ENCODE measurements around the gene CCDC81.
"Not testable (repeated sequence)": the region's sequence is repeated elsewhere in the genome, so short reads cannot be mapped to it uniquely, and the experiment has no call there.

Gene CCDC81

GRCh38 chr11:86422371-86422770, 47.7 kb downstream of the CCDC81 start:
- Histone ChIP-seq H3K36me3 (replicated peaks; ENCODE audit: low read depth, low read length) (no peaks in the 10 kb centered on the region), H4K20me1 (ENCODE audit: insufficient read depth, low read length) (no peaks in the 10 kb centered on the region), H3K27me3 (ENCODE audit: low read depth, low read length) (no peaks in the 10 kb centered on the region), H3K4me1 (ENCODE audit: low read length) (peaks cover 7% of the 10 kb centered on the region; the same call in 1 of the 2 replicates), H2AFZ (ENCODE audit: low read depth, low read length) (no peak overlapping the region), H3K4me3 (ENCODE audit: low read length) (no peak overlapping the region), H3K27ac (ENCODE audit: low read length) (no peak overlapping the region), H3K9ac (ENCODE audit: low read length) (no peak overlapping the region), H3K79me2 (ENCODE audit: low read length) (no peaks in the 10 kb centered on the region), H3K4me2 (ENCODE audit: low read length) (no peak overlapping the region), H3K9me3 (ENCODE audit: insufficient read depth, low read length) (no peaks in the 10 kb centered on the region)
- TF ChIP-seq CTCF (IDR thresholded peaks at IDR 0.05; ENCODE audit: low read depth, low read length) (no peak), EZH2phosphoT487 (IDR thresholded peaks at IDR 0.05; ENCODE audit: low read depth) (no peak)

- not testable (repeated sequence) for H3K36me3 ChIP-seq (replicated peaks; ENCODE audit: low read depth, low read length); H3K4me3 ChIP-seq (ENCODE audit: low read length); H3K9ac ChIP-seq (ENCODE audit: low read length); H3K27ac ChIP-seq (ENCODE audit: low read length); H3K4me2 ChIP-seq (ENCODE audit: low read length); H2AFZ ChIP-seq (ENCODE audit: low read depth, low read length); H3K79me2 ChIP-seq (ENCODE audit: low read length); H3K9me3 ChIP-seq (ENCODE audit: insufficient read depth, low read length); H3K27me3 ChIP-seq (ENCODE audit: low read depth, low read length); H4K20me1 ChIP-seq (ENCODE audit: insufficient read depth, low read length); H3K4me1 ChIP-seq (ENCODE audit: low read length)
These were observed 48.8 kb downstream of the CCDC81 start for GRCh38 chr11:86423488-86423887.

- no peak overlapping the region for H3K9ac ChIP-seq (ENCODE audit: low read length)
- H3K27me3 ChIP-seq (ENCODE audit: low read depth, low read length) = no peaks in the 10 kb centered on the region
- no peak overlapping the region for H3K4me2 ChIP-seq (ENCODE audit: low read length)
- H4K20me1 ChIP-seq (ENCODE audit: insufficient read depth, low read length) = no peaks in the 10 kb centered on the region
- no peak for TF ChIP-seq EZH2phosphoT487 (IDR thresholded peaks at IDR 0.05; ENCODE audit: low read depth)
- TF ChIP-seq CTCF (IDR thresholded peaks at IDR 0.05; ENCODE audit: low read depth, low read length) = no peak
- H3K9me3 ChIP-seq (ENCODE audit: insufficient read depth, low read length) = no peaks in the 10 kb centered on the region
- no peak overlapping the region for H2AFZ ChIP-seq (ENCODE audit: low read depth, low read length)
- no peak overlapping the region for H3K4me3 ChIP-seq (ENCODE audit: low read length)
- no peaks in the 10 kb centered on the region for H3K79me2 ChIP-seq (ENCODE audit: low read length)
- H3K4me1 ChIP-seq (ENCODE audit: low read length) = no peaks in the 10 kb centered on the region
- H3K36me3 ChIP-seq (replicated peaks; ENCODE audit: low read depth, low read length) = no peaks in the 10 kb centered on the region
- H3K27ac ChIP-seq (ENCODE audit: low read length) = no peak overlapping the region
These were observed 52.8 kb downstream of the CCDC81 start for GRCh38 chr11:86427441-86427840.

- H3K27ac ChIP-seq (ENCODE audit: low read length) = no peak overlapping the region
- TF ChIP-seq EZH2phosphoT487 (IDR thresholded peaks at IDR 0.05; ENCODE audit: low read depth) = no peak
- TF ChIP-seq CTCF (IDR thresholded peaks at IDR 0.05; ENCODE audit: low read depth, low read length) = no peak
- no peak overlapping the region for H3K4me2 ChIP-seq (ENCODE audit: low read length)
- no peaks in the 10 kb centered on the region for H3K27me3 ChIP-seq (ENCODE audit: low read depth, low read length)
- H3K4me3 ChIP-seq (ENCODE audit: low read length) = no peak overlapping the region
- H4K20me1 ChIP-seq (ENCODE audit: insufficient read depth, low read length) = no peaks in the 10 kb centered on the region
- no peaks in the 10 kb centered on the region for H3K4me1 ChIP-seq (ENCODE audit: low read length)
- no peaks in the 10 kb centered on the region for H3K36me3 ChIP-seq (replicated peaks; ENCODE audit: low read depth, low read length)
- no peaks in the 10 kb centered on the region for H3K9me3 ChIP-seq (ENCODE audit: insufficient read depth, low read length)
- H3K79me2 ChIP-seq (ENCODE audit: low read length) = no peaks in the 10 kb centered on the region
- no peak overlapping the region for H3K9ac ChIP-seq (ENCODE audit: low read length)
- H2AFZ ChIP-seq (ENCODE audit: low read depth, low read length) = no peak overlapping the region
These were observed 56.6 kb downstream of the CCDC81 start for GRCh38 chr11:86431258-86431657.

GRCh38 chr11:86433361-86434095, 58.8 kb downstream of the CCDC81 start:
- not testable (repeated sequence) for H3K27ac ChIP-seq (ENCODE audit: low read length); H4K20me1 ChIP-seq (ENCODE audit: insufficient read depth, low read length); H3K4me2 ChIP-seq (ENCODE audit: low read length); H3K27me3 ChIP-seq (ENCODE audit: low read depth, low read length); H3K9ac ChIP-seq (ENCODE audit: low read length); H2AFZ ChIP-seq (ENCODE audit: low read depth, low read length); H3K79me2 ChIP-seq (ENCODE audit: low read length); H3K36me3 ChIP-seq (replicated peaks; ENCODE audit: low read depth, low read length); H3K9me3 ChIP-seq (ENCODE audit: insufficient read depth, low read length); H3K4me1 ChIP-seq (ENCODE audit: low read length); H3K4me3 ChIP-seq (ENCODE audit: low read length)

Data from OCI-LY3 (cell line).